GM18861 (cell line): Measurements from ENCODE around the gene RCOR1.

Experiments
- ATAC-seq: cut with Tn5 transposase; IDR thresholded peaks from one replicate; pipeline ENCODE4 v1.9.1; 2021; ENCODE audit not compliant: unreplicated experiment

Gene RCOR1

GRCh38 chr14:102771144-102771543 lies 178.7 kb downstream of the RCOR1 start:
- no peak for ATAC-seq

GRCh38 chr14:102772781-102773570 lies 180.5 kb downstream of the RCOR1 start:
- ATAC-seq = no peak

- peak; percentile 24 for ATAC-seq
These were observed 182.1 kb downstream of the RCOR1 start for GRCh38 chr14:102774391-102775153.

DNA sequence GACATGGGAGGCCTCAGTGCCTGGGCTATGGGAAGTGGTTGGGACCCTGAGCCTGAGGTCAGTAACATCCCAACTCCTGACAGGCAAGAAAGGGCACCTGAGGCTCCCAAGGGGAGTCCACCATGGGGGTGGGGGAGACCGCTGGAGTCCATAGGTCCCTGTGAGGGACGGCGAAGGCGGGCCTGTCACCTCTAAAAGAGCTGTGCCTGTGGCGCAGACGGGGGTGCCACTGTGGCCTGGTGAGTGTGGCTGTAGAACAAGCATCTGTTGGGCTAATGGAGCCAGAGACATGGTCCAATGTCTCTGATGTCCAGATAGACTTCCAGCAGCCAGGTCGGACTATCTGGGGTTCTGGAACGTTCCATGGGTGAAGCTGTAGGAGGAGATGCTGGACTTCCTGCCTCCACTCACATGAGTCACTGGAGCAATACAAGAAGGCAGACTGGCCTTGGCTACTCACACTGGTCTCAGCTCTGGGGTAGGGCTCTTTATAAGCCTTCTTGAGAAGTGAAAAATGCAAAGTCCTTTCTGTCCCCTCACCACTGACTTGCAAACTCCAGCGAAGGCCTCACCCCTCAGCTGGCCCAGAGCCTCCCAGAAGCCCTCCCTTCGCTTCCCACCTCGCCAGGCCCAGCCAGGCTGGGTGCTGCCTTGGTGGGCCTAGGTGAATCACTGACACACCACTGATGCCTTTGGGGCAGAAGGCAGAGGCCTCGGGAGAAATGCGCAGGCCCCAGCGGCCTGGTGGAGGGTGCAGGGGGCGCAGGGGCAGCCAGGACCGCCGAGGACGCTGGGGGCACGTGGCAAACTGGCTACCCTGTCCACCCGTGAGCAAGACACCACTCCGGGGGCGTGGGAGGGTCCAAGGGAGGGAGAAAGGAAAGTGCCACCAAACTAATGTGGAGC lies 183.7 kb downstream of the RCOR1 start:
- no peak for ATAC-seq

DNA sequence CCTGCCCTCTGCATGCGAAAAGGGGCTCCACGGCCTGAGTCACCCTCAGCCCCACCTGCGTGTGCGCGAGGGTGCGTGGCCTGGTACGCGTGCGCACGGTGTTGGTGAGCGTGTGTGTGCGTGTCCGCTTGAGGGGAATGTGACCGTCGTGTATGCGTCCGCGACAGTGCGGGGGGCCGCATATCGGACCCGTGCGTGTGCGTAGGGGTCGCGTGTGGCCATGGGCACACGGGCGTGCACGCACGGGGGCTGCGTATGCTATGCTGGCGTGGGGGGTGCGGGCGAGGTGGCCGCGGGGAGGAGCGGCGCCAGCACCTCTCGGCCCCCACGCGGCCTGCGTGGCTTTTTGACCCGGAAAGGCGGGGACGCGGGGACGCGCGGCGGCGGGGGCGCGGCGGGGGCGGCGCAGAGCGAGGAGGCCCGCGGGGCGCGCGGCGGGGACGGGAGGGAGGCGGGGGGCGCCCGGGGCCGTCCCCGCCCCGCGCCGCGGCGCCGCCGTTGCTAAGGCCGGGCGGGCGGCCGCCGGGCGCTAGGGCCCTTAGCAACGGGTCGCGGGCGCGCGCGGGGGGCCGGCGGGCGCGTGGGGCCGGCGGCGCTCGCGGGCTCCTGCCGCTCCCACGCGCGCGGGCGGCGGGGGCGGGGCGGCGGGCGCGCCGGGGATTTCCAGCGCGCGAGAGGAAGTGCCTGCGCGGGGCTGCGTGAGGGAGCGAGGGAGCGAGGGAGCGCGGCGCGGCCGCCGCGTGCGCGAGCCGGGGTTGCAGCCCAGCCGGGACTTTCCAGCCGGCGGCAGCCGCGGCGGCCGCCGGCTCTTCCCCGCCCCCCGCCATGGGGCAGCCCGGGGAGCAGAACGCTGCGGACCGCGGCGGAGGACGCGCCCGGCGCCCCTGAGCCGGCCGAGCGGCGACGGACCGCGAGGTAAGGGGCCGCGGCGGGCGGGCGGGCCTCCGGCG lies 184.6 kb downstream of the RCOR1 start, which contains the start of gene TRAF3:
Gene TRAF3 (plus strand): TSS at position 689 of the 950 bp plus-strand sequence. CDS start 92,753 bp downstream, outside the sequence.
- ATAC-seq = peak; percentile 41

DNA sequence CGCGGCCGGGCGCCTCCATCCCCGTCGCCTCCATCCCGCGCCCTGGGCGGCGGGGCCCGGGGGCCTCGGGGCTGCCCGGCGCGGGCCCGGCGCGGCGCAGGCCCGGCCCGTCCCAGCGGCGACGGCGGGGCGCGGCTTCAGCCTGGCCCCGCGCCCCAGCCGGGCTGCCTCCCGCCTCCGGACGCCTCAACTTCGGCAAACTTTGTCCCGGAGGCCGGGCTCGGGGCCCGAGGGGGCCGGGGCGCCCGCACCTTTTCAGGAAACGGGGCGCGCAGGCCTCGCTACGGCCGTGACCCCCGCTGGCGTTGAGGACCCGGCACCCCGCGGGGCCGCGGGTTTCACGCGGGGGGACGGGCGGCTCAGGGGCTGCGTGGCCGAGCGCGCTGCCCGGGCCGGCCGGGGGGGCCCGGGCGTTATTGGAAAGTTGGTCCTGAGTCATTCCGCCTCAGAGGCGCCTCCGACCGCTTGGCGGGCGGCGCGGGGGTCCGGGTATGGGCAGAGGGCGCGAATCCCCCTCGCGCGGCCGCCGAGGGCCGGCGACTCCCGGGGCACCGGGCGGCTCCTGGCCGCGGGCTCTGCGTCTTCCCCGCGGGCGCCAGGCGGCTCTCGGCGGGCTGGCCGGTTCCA lies 185.4 kb downstream of the RCOR1 start:
- ATAC-seq = peak; percentile 5

GRCh38 chr14:102778338-102779083 lies 186.1 kb downstream of the RCOR1 start:
- ATAC-seq = no peak

- no peak for ATAC-seq
These were observed 186.6 kb downstream of the RCOR1 start for GRCh38 chr14:102779084-102779462.

DNA sequence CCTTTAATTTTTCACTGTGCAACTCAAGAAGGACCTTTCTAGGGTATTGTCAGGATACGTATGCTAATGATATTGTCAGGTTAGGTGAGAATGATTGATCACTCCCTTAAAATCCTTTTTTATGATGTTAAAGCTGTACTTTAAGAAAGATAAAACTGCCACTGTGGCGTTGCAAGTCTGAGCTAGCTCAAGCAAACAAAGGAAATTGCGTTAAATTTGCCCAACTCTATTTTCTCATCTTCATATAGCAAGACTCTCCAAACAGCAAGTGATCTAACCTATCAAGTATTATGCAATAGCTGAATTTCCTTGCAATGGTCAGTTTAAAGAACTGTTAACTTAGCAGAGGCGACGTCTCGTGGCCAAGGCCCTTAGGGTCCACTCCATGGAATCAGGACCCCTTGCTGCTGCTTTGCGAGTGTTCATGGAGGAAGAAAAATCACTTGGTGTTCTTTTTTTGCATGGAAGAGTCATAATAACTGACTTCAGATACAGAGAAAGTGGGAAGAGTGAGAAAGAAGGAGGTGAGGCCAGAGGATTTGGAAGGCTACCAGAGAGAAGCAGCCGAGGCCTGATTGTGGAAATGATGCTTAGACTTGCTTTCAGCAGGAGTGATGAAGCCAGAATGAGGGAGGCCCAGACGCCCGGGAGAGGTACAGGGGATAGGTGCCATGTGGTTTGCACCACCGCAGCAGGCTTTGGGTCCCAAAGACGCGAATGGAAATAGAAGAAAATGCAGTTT lies 187.3 kb downstream of the RCOR1 start:
- no peak for ATAC-seq
